Dendritic cell treated with granulocyte-macrophage colony-stimulating factor and Interleukin-4, amounts not matched to agents 40 ng/mL and 50 ng/mL, for 4 days (primary cell): ENCODE results near the gene CCSAP.

Experiments used
- H3K27ac Mint-ChIP-seq: one replicate; pipeline ENCODE4 v1.8.0; 2022; ENCODE audit warnings: mild to moderate bottlenecking, mixed read lengths
- H3K27me3 Mint-ChIP-seq: one replicate; pipeline ENCODE4 v1.8.0; 2022; ENCODE audit warnings: mild to moderate bottlenecking, mixed read lengths
- H3K36me3 Mint-ChIP-seq: one replicate; pipeline ENCODE4 v1.8.0; 2022; ENCODE audit warnings: low read depth, mixed read lengths
- H3K4me1 Mint-ChIP-seq: one replicate; pipeline ENCODE4 v1.8.0; 2022; ENCODE audit warnings: low read depth, mixed read lengths
- H3K4me3 Mint-ChIP-seq: one replicate; pipeline ENCODE4 v1.8.0; 2022; ENCODE audit warnings: mild to moderate bottlenecking, moderate library complexity, mixed read lengths
- H3K9me3 Mint-ChIP-seq: one replicate; pipeline ENCODE4 v1.8.0; 2022; ENCODE audit warnings: mixed read lengths
- intact Hi-C: fragments of 100-400 bp; cut with micrococcal nuclease; formaldehyde crosslinking; loops from one replicate; pipeline ENCODE4 v1.15.0; 2022

CCSAP gene

DNA sequence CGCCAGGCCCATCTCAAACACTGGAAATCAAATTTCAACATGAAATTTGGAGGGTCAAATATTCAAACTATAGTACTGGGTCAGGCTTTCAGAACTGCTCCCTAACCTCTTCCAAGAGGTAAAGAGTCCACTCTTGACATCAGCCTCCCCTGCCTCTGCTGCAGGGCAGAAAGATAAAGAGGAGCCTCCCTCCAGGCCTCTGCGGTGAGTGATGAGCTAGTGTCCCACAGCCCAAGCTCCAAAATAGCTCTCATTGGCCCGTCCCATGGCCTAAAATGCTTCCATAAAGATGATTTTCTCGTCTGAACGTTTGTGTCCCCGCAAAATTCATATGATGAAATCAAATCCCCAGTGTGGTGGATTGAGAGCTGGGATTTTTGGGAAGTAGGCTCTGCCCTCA is 33.7 kb upstream of the CCSAP start:
- Mint-ChIP-seq H3K4me1 (no peaks in the 10 kb centered on the region), H3K9me3 (no peaks in the 10 kb centered on the region), H3K4me3 (no peak overlapping the region), H3K36me3 (no peaks in the 10 kb centered on the region), H3K27ac (no peak overlapping the region), H3K27me3 (peaks cover 17% of the 10 kb centered on the region)
- intact Hi-C loops: no loop called here

DNA sequence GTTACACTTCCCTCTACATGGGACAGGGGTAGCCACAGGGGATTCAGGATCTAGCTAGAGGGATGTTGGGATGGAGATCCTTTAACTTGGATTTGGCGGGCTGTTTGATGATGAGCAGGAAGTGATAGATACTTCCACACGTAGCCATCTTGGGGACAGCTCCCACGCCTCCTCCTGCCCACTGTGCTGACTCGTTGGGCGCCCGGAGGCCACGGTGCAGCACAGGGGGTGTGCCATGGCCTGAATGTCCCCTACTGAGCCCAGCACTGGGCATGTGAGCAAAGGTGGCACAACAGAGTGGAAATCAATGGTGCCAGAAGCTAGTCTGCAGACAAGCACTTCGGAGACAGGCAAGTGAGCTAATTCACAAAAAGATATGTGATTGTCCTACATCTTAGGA is 31.6 kb upstream of the CCSAP start:
- H3K27me3 Mint-ChIP-seq: peaks cover 25% of the 10 kb centered on the region
- intact Hi-C loops: no loop called here
- H3K9me3 Mint-ChIP-seq: no peaks in the 10 kb centered on the region
- H3K36me3 Mint-ChIP-seq: no peaks in the 10 kb centered on the region
- H3K4me3 Mint-ChIP-seq: no peak overlapping the region
- no peak overlapping the region for H3K27ac Mint-ChIP-seq
- no peaks in the 10 kb centered on the region for H3K4me1 Mint-ChIP-seq

DNA sequence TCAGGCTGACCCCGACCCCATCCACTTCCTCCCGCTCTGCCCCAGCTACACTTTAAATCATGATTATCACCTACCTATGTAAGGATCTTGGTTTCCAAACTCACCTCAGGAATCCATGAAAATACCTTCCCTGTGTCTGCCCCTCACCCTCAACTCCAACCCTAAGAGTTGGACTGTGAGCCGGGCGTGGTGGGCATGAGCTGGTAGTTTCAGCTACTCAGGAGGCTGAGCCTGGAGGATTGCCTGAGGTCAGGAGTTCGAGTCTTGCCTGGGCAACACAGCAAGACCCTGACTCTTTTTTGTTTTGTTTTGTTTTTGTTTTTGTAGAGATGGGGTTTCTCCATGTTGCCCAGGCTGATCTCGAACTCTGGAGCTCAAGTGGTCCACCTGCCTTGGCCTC is 30.5 kb upstream of the CCSAP start:
- no peaks in the 10 kb centered on the region for H3K9me3 Mint-ChIP-seq
- peaks cover 25% of the 10 kb centered on the region for H3K27me3 Mint-ChIP-seq
- no peaks in the 10 kb centered on the region for H3K4me1 Mint-ChIP-seq

DNA sequence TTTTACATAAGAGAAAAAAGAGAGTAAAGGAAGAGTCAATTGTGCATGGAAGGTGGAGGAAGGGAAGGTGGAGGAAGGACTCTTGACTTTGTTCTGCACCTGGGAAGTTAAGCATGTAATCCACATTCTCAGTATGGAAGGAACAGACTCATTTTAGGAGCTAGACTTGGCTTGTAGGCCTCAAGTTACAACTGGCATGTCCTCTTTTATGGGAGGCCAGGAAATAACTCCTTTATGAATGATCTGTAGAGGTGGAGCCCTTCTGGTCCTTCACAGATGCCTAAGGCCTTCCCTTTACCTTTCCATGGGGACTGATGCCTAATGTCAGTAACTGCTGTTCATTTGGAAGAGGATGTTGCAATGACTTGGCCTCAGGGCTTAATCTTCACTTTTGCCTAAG is 29.4 kb upstream of the CCSAP start:
- Mint-ChIP-seq H3K27ac (no peak overlapping the region), H3K4me1 (no peaks in the 10 kb centered on the region), H3K27me3 (peaks cover 25% of the 10 kb centered on the region), H3K36me3 (no peaks in the 10 kb centered on the region), H3K9me3 (no peaks in the 10 kb centered on the region), H3K4me3 (no peak overlapping the region)
- intact Hi-C loops: no loop called here

More for the DNA sequence above, 30.5 kb upstream of the CCSAP start:
- no peak overlapping the region for H3K27ac Mint-ChIP-seq
- no peaks in the 10 kb centered on the region for H3K36me3 Mint-ChIP-seq
- intact Hi-C loops: no loop called here
- H3K4me3 Mint-ChIP-seq: no peak overlapping the region

DNA sequence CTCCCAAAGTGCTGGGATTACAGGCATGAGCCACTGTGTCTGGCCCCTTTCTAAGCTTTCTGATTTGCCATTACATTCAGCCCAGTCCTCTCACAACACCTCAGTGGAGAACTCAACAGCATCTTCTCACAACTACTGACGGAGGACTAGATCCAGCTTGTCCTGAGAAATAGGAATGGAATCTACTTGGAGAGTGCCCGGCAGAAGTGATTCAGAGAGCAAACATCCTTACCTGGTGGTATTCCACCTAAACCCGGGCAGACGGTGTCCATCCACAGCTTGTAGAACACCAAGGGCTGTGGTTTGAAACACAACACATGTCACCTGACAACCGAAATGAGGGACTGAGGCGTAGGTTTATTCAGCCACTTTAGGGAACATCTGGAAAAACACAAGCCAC is 28.8 kb upstream of the CCSAP start:
- intact Hi-C loops: no loop called here
- no peaks in the 10 kb centered on the region for H3K4me1 Mint-ChIP-seq
- no peaks in the 10 kb centered on the region for H3K36me3 Mint-ChIP-seq
- peaks cover 3% of the 10 kb centered on the region for H3K9me3 Mint-ChIP-seq
- H3K27me3 Mint-ChIP-seq: peaks cover 25% of the 10 kb centered on the region
- H3K27ac Mint-ChIP-seq: no peak overlapping the region
- no peak overlapping the region for H3K4me3 Mint-ChIP-seq

DNA sequence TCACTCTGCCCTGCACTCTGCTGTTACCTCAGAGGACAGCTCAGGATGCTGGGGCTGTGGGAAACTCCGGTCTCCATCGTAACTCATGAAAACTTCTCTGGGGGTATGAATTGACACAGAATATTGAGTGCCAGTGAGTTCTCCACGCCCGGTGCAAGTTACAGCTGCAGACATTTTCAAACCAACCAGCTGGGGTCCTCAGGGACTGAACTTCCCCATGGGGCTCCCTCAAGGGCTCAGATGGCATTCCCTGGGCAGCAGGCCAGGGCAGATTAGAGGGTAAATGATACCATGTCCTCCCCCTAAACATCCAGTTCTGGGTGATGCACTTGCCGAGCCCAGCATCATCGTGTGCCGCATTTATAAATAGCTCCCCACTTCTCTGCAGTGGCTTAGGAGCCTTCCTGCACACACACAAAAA is 27.8 kb upstream of the CCSAP start:
- Mint-ChIP-seq H3K9me3 (peaks cover 13% of the 10 kb centered on the region), H3K27me3 (peaks cover 26% of the 10 kb centered on the region), H3K4me1 (no peaks in the 10 kb centered on the region), H3K36me3 (no peaks in the 10 kb centered on the region), H3K4me3 (no peak overlapping the region), H3K27ac (no peak overlapping the region)
- intact Hi-C loops: no loop called here

DNA sequence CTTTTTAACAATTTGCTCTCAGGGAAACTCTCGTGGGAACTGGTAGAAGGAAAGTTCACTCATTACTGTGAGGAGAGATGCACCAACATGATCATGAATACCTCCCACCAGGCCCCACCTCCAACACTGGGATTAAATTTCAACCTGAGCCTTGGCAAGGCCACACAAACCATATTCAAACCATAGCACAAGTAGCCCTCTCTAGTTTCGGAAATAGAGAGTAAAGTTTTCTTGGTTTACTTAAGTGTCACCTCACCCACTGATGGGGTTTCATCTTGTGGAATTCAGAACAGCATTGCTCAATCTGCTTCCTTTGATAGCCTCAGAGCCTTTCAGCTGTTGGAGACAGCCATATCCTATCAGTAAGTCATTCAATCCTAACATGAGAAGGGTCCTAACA is 25.5 kb upstream of the CCSAP start:
- H3K27ac Mint-ChIP-seq: no peak overlapping the region
- no peak overlapping the region for H3K4me3 Mint-ChIP-seq
- H3K36me3 Mint-ChIP-seq: no peaks in the 10 kb centered on the region
- H3K9me3 Mint-ChIP-seq: peaks cover 25% of the 10 kb centered on the region
- intact Hi-C loops: no loop called here
- H3K27me3 Mint-ChIP-seq: peaks cover 40% of the 10 kb centered on the region
- H3K4me1 Mint-ChIP-seq: no peaks in the 10 kb centered on the region

DNA sequence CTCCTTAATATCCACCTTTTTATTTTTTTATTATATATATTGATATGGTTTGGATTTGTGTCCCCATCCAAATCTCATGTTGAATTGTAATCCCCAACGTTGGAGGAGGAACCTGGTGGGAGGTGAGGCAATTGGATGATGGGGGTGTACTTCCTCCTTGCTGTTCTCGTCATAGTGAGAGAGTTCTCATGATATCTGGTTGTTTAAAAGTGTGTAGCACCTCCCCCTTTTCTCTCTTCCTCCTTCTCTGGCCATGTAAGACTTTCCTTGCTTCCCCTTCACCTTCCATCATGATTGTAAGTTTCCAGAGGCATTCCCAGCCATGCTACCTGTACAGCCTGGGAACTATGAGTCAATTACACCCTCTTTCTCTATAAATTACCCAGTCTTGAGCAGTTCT is 22.7 kb upstream of the CCSAP start:
- Mint-ChIP-seq H3K4me1 (no peaks in the 10 kb centered on the region), H3K9me3 (peaks cover 25% of the 10 kb centered on the region), H3K27me3 (peaks cover 30% of the 10 kb centered on the region), H3K4me3 (no peak overlapping the region), H3K27ac (no peak overlapping the region), H3K36me3 (no peaks in the 10 kb centered on the region)
- intact Hi-C loops: no loop called here

DNA sequence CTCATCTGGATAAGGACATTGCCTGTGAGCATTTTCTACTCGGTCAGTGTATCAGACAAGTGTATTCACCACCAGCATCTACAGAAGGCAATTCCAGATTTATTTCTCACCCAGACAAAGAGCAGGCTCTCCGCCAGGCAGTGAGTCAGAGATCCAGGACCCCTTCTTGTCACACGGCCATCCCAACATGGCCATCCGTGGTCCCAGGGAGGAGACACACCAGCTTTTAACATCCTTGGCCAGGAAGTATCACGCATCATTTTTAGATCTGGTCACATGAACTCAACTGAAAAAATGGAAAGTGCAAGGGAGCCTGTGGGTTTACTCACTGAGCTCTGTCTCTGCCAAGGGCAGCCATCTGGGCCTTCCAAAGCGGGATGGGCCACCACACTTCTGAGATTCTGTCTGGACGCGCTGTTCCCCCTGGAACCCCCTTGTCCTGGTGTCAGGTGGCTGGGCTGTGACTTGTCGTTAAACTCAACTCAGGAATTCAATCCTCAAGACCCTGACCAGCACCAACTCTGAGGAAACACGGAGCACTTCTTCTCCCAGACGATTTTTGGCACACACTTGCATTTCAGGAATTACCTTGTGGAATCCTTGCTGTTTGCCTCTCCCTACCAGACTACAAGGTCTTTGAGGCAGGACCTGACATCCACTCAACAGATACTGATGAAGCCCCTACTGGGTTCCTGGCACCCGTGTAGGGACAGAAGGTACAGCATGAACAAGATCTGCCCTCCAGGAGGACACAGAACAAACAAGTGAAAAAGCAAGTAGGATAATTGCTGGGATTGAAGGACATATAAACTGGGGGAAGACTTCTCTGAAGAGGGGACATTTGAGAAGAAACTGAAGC is 21.6 kb upstream of the CCSAP start:
- Mint-ChIP-seq H3K9me3 (peaks cover 25% of the 10 kb centered on the region), H3K36me3 (no peaks in the 10 kb centered on the region), H3K4me1 (no peaks in the 10 kb centered on the region), H3K27me3 (peaks cover 35% of the 10 kb centered on the region), H3K4me3 (no peak overlapping the region), H3K27ac (no peak overlapping the region)
- intact Hi-C loops: no loop called here

DNA sequence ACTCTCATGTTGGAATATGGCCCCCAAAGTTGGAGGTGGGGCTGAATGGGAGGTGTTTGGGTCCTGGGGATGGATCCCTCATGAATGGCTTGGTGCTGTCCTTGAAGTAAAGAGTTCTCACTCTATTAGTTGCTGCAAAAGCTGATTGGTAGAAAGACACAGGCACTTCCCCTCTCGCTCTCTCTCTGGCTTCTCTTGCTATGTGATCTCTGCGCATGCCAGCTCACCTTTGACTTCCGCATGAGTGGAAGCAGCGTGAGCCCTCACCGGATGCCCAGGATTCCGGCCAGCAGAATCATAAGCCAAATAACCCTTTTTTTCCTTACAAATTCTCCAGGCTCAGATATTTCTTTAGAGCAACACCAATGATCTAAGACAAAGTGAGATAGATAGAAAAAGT is 20.9 kb upstream of the CCSAP start:
- Mint-ChIP-seq H3K4me3 (no peak overlapping the region), H3K27ac (no peak overlapping the region), H3K27me3 (peaks cover 41% of the 10 kb centered on the region), H3K9me3 (peaks cover 25% of the 10 kb centered on the region), H3K36me3 (no peaks in the 10 kb centered on the region), H3K4me1 (no peaks in the 10 kb centered on the region)
- intact Hi-C loops: no loop called here

DNA sequence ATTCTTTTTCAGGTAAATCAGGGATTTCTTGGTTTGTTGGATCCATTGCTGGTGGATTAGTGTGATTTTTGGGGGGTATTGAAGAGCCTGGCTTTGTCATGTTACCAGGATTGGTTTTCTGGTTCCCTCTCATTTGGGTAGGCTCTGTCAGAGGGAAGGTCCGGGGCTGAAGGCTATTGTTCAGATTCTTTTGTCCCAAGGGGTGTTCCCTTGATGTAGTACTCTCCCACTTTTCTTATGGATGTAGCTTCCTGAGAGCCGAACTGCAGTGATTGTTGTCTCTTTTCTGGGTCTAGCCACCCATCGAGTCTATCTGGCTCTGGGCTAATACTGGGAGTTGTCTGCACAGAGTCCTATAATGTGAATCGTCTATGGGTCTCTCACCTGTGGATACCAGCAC is 17.6 kb upstream of the CCSAP start:
- Mint-ChIP-seq H3K27ac (no peak overlapping the region), H3K36me3 (no peaks in the 10 kb centered on the region), H3K4me3 (no peak overlapping the region), H3K27me3 (peaks cover 55% of the 10 kb centered on the region), H3K9me3 (peaks cover 11% of the 10 kb centered on the region), H3K4me1 (no peaks in the 10 kb centered on the region)
- intact Hi-C loops: no loop called here

DNA sequence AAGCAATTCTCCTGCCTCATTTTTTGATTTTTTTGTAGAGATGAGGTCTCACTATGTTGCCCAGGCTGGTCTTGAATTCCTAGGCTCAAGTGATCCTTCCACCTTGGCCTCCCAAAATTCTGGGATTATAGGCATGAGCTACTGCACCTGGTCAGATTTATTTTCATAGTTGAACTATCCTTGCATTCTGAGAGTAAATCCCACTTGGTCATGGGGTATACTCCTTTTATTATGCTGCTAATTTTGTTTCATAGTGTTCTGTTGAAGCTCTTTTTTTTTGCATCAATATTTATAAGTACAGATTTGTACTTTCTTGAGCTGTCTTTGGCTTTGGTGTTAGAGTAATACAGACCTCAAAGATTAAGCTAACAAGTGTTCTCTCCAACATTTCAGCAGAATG is 12.8 kb upstream of the CCSAP start:
- Mint-ChIP-seq H3K27ac (no peak overlapping the region), H3K27me3 (peaks cover 58% of the 10 kb centered on the region), H3K9me3 (peaks cover 6% of the 10 kb centered on the region), H3K4me1 (no peaks in the 10 kb centered on the region), H3K4me3 (no peak overlapping the region), H3K36me3 (no peaks in the 10 kb centered on the region)
- intact Hi-C loops: no loop called here

DNA sequence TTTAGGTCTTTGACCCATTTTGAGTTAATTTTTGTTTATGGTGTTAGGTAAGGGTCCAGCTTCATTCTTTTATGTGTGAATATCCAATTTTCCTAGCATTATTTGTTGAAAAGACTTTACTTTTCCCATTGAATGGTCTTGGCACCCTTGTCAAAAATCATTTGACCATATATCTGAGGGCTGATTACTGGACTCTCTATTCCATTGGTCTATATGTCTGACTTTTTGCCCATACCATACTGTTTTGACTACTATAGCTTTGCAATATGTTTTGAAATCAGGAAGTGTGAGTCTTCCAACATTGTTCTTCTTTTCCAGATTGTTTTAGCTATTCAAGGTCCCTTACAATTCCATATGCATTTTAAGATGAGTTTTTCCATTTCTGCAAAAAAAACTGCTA is 11.4 kb upstream of the CCSAP start:
- Mint-ChIP-seq H3K9me3 (peaks cover 6% of the 10 kb centered on the region), H3K27ac (no peak overlapping the region), H3K36me3 (no peaks in the 10 kb centered on the region), H3K4me3 (no peak overlapping the region), H3K4me1 (no peaks in the 10 kb centered on the region), H3K27me3 (peaks cover 50% of the 10 kb centered on the region)
- intact Hi-C loops: no loop called here

DNA sequence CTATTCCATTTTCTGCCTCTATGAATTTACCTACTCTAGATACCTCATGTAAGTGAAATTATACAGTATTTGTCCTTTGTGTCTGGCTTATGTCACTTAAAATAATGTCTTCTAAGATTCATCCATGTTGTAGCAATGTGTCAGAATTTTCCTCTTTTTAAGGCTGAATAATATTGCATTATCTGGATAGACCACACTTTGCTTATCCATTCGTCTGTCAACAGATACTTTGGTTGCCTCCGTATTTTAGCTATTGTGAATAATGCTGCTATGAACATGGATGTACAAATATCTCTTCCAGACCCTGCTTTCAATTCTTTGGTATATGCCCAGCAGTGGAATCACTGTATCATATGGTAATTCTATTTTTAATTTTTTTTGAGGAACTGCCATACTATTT is 10.1 kb upstream of the CCSAP start:
- Mint-ChIP-seq H3K4me1 (peaks cover under 1% of the 10 kb centered on the region), H3K27me3 (peaks cover 43% of the 10 kb centered on the region), H3K27ac (no peak overlapping the region)

More for the DNA sequence above, 10.1 kb upstream of the CCSAP start:
- no peak overlapping the region for H3K4me3 Mint-ChIP-seq
- H3K9me3 Mint-ChIP-seq: peaks cover 6% of the 10 kb centered on the region
- intact Hi-C loops: no loop called here
- H3K36me3 Mint-ChIP-seq: no peaks in the 10 kb centered on the region
